ENCODE results near the gene FKBP5. TPM values are rescaled to one million over a fixed set of nuclear protein-coding genes. Genes with fewer than 3 reads are reported as not detected.
"Not testable (repeated sequence)": the region's sequence is repeated elsewhere in the genome, so short reads cannot be mapped to it uniquely, and the experiment has no call there.

FKBP5 gene
- polyA plus RNA-seq, 4 donors, result 24.1 to 27.8 (median 25.8) TPM

- DNase-seq (ENCODE audit: low read depth in 4 of 4, low spot score in 2 of 4), result no peak
Measured at GRCh38 chr6:35594503-35595186, 94.1 kb downstream of the FKBP5 start.

DNA sequence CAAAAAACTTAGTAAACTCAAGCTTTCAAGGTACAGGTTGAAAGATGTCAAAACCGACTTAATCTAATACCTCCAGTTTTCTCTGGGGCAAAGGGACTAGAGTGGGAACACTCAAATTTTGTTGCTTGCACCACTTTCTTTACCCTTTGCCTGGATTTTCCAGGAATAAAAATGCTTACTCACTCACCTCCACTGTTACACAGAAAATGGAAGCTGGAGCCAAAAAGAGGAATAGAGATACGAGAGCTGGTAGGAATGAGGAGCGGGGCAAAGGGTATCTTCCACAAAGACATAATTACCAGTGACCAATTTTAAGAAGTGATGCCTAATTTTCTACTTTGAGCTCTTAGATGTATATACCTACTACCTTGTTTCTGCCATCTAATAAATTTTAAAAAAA, 96.5 kb downstream of the FKBP5 start:
- DNase-seq (ENCODE audit: low read depth in 4 of 4, low spot score in 2 of 4), result no peak

GRCh38 chr6:35590622-35591066, 98.1 kb downstream of the FKBP5 start:
- DNase-seq (ENCODE audit: low read depth in 4 of 4, low spot score in 2 of 4), result no peak

GRCh38 chr6:35589904-35590303, 98.8 kb downstream of the FKBP5 start:
- no peak for DNase-seq (ENCODE audit: low read depth in 4 of 4, low spot score in 2 of 4)

DNA sequence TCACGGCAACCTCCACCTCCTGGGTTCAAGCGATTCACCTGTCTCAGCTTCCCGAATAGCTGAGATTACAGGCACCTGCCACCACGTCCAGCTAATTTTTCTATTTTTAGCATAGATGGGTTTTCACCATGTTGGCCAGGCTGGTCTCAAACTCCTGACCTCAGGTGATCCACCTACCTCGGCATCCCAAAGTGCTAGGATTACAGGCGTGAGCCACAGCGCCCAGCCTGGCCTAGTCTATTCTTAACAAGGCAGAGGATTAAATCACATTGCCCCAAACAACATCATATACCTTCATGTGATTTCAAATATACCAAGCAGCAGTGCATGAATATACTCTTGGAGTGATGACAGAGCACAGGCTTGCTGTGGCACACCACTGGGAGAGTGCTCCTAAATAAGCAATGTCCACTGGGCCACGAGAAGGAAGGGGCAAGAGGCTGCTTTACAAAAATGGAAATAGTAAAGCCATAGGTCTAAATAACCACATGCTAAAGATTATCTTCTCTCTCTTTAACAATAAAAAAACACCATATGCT, 99.4 kb downstream of the FKBP5 start:
- DNase-seq (ENCODE audit: low read depth in 4 of 4, low spot score in 2 of 4), result no peak

DNA sequence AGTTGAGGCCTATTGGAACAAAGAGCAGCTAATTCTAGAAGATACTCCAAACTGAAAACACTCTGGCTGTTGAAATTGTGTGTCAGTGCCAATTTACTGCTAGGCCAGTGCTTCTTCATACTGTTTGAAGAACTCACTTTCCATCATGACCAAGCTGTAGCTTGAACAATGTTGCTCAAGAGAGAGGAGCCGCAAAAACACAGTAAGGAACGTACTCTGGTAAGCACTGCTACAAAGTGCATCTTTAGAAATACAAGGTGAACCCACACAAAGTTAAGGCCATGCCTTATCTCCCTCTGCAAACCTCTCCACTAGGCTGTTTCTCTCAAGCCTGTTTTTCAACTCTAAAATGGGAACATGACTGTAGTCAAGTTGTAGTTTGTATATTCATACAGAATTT, 101.5 kb downstream of the FKBP5 start:
- no peak for DNase-seq (ENCODE audit: low read depth in 4 of 4, low spot score in 2 of 4)

DNA sequence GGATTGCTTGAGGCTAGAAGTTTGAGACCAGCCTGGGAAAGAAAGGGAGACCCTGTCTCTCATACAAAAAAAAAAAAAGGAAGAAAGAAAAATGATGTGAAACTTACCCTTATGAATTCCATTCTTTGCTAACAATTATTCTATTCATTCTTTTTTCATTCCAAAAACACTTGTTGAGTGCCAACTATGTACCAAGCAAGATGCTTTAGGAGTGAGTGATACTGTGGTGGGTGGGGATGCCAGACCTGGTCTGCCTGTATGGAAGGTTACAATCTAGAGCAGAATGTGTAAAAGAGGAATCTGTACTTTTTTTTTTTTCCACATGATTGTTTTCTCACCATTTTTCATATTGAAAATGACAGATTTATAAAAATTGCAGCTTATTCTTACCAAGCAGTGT, 102.2 kb downstream of the FKBP5 start:
- no peak for DNase-seq (ENCODE audit: low read depth in 4 of 4, low spot score in 2 of 4)

GRCh38 chr6:35585658-35586057, 103.1 kb downstream of the FKBP5 start:
- no peak for DNase-seq (ENCODE audit: low read depth in 4 of 4, low spot score in 2 of 4)

DNA sequence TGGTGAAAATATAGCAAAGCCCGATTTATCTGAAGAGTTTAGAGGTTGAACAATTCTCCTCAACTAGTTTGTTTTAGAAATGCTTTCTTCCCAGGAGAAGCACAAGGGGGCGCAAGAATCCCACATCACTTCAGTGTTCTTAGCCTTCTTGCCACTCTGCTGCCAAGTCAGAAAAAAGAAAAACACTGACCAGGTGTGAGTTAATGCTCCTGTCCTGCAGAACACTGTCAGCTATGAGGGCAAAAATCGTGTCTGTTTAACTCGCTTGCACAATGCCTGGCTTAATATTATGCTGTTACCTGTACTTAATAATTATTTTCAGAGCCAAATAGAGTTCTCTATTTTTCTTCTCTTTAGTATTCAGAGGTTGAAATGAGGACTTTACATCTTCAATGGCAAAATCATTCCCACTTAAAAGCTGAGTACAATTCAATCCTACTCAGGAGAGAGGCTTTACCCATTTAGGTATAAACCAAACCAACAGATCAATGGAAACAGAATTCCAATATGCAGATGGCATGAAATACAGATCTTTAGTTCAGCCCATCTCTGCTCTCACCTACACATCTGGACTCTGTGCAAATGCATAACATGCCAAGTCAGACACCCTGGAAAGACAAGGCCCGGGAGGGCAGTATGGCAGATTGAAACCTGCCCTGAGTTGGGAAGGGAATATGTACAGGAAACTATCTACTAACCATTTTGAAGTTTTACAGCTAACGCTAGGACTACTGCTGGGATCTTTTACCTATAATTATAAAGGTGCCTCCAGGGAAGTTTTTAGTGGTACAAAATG, 104.6 kb downstream of the FKBP5 start:
- peak in 2 of 4 donors; percentile 47 to 73 for DNase-seq (ENCODE audit: low read depth in 4 of 4, low spot score in 2 of 4)

GRCh38 chr6:35582315-35582714, 106.4 kb downstream of the FKBP5 start:
- DNase-seq (ENCODE audit: low read depth in 4 of 4, low spot score in 2 of 4), result no peak

DNA sequence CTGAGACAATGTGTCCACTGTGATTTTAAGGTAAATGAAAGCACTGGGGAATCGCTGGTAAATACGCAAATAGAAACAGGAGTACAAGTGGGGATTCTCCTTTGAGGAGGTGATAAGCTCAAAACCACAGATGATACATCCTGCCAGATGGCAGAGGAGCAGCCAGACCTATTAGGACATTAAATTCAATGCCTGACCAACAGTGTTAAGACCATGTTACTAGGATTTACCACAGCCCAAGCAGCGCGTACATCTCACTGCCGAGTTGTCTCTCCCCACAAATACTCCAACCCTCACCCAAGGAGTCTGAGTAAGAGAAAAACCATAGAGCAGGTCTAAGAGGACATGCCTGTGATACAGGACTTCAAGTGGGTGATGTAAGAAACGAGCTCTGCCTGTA, 107.1 kb downstream of the FKBP5 start:
- no peak for DNase-seq (ENCODE audit: low read depth in 4 of 4, low spot score in 2 of 4)

DNA sequence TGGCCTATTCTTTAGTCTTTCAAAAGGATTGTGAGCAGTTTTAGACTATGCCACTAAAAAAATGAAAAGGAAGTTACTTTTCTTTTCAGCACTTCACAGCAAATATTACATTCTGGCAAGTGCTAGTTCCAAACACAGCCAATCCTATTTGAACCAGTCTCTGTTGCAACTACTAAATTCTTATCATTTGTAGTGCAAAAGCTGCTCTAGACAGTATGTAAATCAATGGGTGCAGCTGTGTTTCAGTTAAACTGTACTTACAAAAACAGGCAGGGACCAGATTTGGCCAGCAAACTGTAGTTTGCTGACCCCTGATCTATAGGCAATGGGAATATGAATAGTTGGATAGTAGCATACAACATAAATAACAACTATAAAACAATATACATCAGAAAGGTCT, 107.9 kb downstream of the FKBP5 start:
- no peak for DNase-seq (ENCODE audit: low read depth in 4 of 4, low spot score in 2 of 4)

DNA sequence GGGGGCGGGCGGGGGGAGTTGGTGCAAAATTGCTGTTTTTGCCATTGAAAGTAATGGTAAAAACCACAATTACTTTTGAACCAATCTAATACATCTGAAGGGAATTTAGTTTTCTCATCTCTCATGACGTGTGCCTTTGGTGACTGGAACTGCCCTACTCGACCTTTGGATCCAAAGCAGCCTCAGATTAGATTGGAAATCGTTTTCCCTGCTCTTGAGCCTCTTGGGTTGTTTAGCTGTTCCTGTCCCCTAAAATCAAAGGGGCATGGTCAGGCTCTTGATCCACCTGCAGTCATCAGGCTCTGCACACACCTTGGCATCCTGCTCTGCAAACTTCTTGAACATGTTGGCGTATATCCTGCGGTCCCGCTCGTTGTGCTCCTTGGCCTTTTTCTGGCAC, 112.0 kb downstream of the FKBP5 start:
- DNase-seq (ENCODE audit: low read depth in 4 of 4, low spot score in 2 of 4), result no peak

DNA sequence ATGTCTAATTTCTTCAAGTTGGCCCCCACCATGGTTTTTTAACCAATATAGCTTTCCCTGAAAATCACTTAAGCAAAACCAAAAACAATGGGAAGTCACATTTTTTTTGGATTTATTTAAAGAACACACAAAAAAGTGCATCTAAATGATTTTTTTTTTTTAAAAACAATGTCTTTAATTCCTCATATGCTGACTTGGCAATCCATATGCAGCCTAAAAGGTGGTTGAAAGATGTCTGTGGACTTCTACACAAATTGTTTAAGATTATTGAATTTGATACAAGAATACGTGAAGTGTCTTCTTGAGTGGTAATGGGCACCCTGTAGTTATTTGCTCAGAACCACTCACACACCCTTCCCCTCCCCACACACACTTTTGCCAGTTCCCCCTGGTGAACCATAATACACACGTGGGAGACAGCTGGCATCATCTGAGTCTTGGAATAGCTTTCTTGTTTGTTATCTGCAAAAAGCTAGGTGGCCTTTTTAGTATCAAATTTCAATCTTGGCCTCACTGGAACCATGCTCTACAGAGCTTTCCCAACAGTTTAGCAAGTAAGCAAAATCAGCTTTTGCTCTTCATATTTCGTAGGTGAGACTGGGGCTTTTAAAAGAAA, 115.1 kb downstream of the FKBP5 start:
- no peak for DNase-seq (ENCODE audit: low read depth in 4 of 4, low spot score in 2 of 4)

GRCh38 chr6:35570885-35571330, 117.8 kb downstream of the FKBP5 start:
- not testable (repeated sequence) for DNase-seq (ENCODE audit: low read depth in 4 of 4, low spot score in 2 of 4)

DNA sequence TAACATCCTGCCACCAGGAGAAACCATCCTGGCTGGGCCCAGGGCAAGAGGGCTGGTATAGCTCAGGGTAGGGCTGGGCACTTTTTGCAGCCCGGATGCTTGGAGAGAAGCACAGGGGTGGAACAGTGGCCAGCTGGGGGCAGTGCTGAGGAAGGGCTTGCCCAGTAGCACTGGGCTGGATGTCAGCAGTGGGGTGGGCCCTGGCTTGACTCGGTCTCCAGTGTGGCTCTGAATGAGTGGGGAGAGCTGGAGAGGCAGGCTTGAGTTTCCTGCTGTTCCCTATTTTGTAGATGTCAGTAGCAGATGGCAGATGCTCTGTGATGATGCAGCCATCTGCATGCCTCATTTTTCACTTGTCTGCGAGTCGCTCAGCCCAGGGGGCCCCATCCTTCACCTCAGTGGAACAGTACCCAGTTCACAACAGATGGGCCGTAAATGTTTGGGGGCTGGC, 119.7 kb downstream of the FKBP5 start:
- DNase-seq (ENCODE audit: low read depth in 4 of 4, low spot score in 2 of 4), result no peak

GRCh38 chr6:35566794-35567193, 121.9 kb downstream of the FKBP5 start:
- DNase-seq (ENCODE audit: low read depth in 4 of 4, low spot score in 2 of 4), result no peak

DNA sequence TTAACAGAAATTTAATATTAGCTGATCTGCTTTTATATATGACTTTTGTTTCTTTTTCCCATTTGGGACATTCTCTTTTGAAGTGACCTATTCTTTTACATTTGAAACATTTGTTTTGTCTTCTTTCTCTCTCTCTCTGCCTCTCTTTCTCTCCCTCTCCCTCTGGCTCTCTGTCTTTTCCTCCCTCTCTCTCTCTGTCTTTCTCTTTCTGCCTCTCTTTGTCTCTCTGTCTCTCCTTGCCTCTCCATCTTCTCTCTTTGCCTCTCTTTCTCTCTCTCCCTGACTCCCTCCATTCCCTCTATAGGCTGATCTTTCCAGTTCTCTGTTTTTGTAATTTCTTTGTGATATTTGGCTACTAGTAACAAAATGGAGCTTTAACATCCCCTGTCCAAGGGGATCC, 124.0 kb downstream of the FKBP5 start:
- DNase-seq (ENCODE audit: low read depth in 4 of 4, low spot score in 2 of 4), result no peak

DNA sequence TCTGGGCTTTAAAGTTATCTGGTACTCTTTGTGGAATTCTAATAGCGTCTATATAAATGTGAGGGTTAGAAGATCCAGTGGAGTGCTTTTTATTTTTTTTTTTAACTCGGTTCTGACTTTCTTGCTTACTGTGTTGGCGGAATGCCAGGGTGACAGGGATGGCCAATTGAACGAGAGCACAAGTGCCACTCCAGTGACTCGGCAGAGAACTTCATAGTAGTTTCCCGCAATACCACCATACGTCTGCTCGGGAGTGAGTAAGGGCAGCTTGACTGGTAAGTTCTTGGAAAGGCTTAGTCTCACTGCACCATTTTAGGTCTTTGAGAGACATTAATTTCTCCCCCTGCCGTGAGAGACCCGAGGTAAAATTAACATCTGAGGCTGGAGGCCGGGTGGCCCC, 126.7 kb downstream of the FKBP5 start:
- peak in 1 of 4 donors; percentile 21 for DNase-seq (ENCODE audit: low read depth in 4 of 4, low spot score in 2 of 4)

DNA sequence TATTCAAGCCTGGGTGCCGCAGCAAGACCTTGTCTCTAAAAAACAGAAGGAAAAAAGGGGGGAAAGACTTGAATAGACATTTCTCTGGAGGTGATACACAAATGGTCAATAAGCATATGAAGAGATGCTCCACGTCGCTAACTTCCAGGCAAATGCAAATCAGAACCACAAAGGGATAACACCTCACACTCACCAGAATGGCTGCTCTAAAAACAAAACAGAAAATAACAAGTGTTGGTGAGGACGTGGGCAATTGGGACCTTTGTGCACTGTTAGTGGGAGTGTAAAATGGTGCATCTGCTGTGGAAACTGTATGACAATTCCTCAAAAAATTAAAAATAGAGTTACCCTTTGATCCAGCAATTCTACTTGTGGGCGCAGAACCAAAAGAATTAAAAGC, 127.6 kb downstream of the FKBP5 start:
- no peak for DNase-seq (ENCODE audit: low read depth in 4 of 4, low spot score in 2 of 4)

- no peak for DNase-seq (ENCODE audit: low read depth in 4 of 4, low spot score in 2 of 4)
Measured at GRCh38 chr6:35558571-35558970, 130.1 kb downstream of the FKBP5 start.

Measured in left renal cortex interstitium (tissue), 4 donors.